Measurements from ENCODE around the gene VWC2. TPM values are rescaled to one million over a fixed set of nuclear protein-coding genes. Genes with fewer than 3 reads are reported as not detected.

VWC2 gene
- polyA plus RNA-seq, 1 of the 3 experiments (the other 2 are of a cell fraction): not detected

DNA sequence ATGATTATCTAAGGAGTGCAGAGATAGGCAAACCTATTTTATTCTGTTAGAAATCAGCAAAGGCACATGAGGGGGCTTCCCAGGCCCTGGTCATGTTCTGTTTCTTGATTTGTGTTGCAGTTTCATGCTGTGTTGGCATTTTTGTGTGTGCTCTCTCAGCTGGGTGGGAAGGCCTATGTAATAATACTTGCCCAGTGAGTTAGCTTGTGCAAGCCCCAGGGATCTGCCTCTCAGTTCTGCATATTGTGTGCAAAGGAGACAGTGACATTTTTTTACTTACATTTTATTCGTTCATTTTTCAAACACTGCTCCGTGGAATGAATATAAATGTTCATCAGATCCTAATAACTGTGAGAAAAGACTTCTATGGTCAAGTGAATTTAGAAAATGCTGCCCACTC is 119.0 kb downstream of the VWC2 start (continued):
- no peak for TF ChIP-seq YY1 (IDR thresholded peaks at IDR 0.05; ENCODE audit: low read depth)
- TF ChIP-seq, protein P1, sequence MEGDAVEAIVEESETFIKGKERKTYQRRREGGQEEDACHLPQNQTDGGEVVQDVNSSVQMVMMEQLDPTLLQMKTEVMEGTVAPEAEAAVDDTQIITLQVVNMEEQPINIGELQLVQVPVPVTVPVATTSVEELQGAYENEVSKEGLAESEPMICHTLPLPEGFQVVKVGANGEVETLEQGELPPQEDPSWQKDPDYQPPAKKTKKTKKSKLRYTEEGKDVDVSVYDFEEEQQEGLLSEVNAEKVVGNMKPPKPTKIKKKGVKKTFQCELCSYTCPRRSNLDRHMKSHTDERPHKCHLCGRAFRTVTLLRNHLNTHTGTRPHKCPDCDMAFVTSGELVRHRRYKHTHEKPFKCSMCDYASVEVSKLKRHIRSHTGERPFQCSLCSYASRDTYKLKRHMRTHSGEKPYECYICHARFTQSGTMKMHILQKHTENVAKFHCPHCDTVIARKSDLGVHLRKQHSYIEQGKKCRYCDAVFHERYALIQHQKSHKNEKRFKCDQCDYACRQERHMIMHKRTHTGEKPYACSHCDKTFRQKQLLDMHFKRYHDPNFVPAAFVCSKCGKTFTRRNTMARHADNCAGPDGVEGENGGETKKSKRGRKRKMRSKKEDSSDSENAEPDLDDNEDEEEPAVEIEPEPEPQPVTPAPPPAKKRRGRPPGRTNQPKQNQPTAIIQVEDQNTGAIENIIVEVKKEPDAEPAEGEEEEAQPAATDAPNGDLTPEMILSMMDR (IDR thresholded peaks at IDR 0.05): no peak
- TF ChIP-seq RAD21 (IDR thresholded peaks at IDR 0.05; ENCODE audit: low read length): no peak

DNA sequence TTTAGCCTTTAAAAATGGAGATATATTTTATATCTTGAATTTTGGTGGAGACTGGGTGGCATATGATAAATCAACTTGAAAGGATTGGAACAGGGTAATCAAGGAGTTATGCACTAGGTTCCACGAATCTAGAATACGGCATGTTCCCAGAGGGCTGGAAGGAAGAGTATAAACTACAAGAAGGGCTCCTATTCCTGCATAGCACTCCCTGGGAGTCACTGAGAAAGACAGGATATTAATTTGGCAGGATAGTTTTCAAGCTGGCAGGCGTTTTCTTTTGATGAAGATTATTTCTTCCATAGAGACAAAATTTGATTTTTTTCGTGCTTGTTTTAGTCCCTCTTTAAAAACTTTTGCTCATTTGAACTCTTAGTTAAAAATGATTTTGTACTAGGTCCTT is 119.7 kb downstream of the VWC2 start:
- no peaks in the 10 kb centered on the region for H3F3A ChIP-seq (replicated peaks; ENCODE audit: insufficient read depth)
- CTCF ChIA-PET: no interaction called here
- no peaks in the 10 kb centered on the region for H4K20me1 ChIP-seq (ENCODE audit: insufficient read depth)
- no peak overlapping the region for H3K27ac ChIP-seq (ENCODE audit: low read depth in 2 of 2, low read length in 1 of 2)
- no peak overlapping the region for H3K4me2 ChIP-seq
- DNase-seq: no peak
- no peaks in the 10 kb centered on the region for H3K79me2 ChIP-seq (ENCODE audit: insufficient read depth)
- H3K9me2 ChIP-seq: peaks cover 6% of the 10 kb centered on the region; the same call in 1 of the 2 replicates
- 11% methylated on average over 4 of the region's 4 CpGs for WGBS (ENCODE audit: low lambda C conversion rate)
- H3K36me3 ChIP-seq (replicated peaks in 1 of 2; ENCODE audit: control insufficient read depth in 1 of 2, insufficient read depth in 2 of 2, low read length in 1 of 2): no peaks in the 10 kb centered on the region
- no peak overlapping the region for H2AFZ ChIP-seq (ENCODE audit: low read depth)
- no peak for TF ChIP-seq TEAD4 (IDR thresholded peaks at IDR 0.05; ENCODE audit: borderline replicate concordance, insufficient read depth)
- TF ChIP-seq CHD2 (IDR thresholded peaks at IDR 0.05; ENCODE audit: low read length, partially characterized antibody): no peak
- TF ChIP-seq RCOR1 (IDR thresholded peaks at IDR 0.05; ENCODE audit: low read length): no peak
- no peak for TF ChIP-seq SMC3 (IDR thresholded peaks at IDR 0.05; ENCODE audit: low read depth, low read length)
- TF ChIP-seq JUND (IDR thresholded peaks at IDR 0.05): no peak
- no peak for TF ChIP-seq FOXM1 (IDR thresholded peaks at IDR 0.05; ENCODE audit: low read depth)
- TF ChIP-seq, protein P2, sequence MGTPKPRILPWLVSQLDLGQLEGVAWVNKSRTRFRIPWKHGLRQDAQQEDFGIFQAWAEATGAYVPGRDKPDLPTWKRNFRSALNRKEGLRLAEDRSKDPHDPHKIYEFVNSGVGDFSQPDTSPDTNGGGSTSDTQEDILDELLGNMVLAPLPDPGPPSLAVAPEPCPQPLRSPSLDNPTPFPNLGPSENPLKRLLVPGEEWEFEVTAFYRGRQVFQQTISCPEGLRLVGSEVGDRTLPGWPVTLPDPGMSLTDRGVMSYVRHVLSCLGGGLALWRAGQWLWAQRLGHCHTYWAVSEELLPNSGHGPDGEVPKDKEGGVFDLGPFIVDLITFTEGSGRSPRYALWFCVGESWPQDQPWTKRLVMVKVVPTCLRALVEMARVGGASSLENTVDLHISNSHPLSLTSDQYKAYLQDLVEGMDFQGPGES (IDR thresholded peaks at IDR 0.05; ENCODE audit: low read depth, low read length): no peak
- TF ChIP-seq NRF1 (IDR thresholded peaks at IDR 0.05; ENCODE audit: low read depth, low read length): no peak
- TF ChIP-seq SIN3A (IDR thresholded peaks at IDR 0.05; ENCODE audit: borderline replicate concordance, low read depth, low read length): no peak
- no peak for TF ChIP-seq MEF2A (IDR thresholded peaks at IDR 0.05; ENCODE audit: borderline replicate concordance, low read depth)
- no peaks in the 10 kb centered on the region for H3K9me3 ChIP-seq
- no peak overlapping the region for H3K4me3 ChIP-seq (ENCODE audit: low read depth in 2 of 2, low read length in 1 of 2)
- no peaks in the 10 kb centered on the region for H3K4me1 ChIP-seq (ENCODE audit: control insufficient read depth in 1 of 2, insufficient read depth in 2 of 2, low read depth in 1 of 2, low read length in 1 of 2)
- H3K9ac ChIP-seq: no peak overlapping the region
- POLR2A ChIA-PET: no interaction called here
- H3K27me3 ChIP-seq (ENCODE audit: insufficient read depth): 0 out of 2 replicates have a peak, but pooled peaks cover 8% of the 10 kb centered on the region

DNA sequence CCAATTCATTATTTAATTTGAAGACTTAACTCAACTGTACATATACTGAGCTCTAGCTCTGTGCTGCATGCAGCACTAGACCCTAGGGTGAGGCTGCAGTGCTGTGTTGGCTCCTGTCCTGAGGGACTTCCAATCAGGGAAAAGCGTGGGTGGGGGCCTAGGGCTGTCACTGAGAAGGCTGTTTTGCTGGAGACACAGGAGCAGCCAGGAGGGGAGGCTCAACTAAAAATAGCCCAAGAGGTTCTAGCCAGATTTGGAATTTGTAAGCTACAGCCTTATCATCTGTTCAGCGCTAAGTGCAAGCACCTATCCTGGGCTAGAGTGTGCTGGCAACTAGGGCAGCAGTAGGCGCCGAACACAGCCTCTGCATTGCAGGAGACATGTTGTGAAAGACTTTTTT is 121.1 kb downstream of the VWC2 start:
- Histone ChIP-seq H3K9me2 (peaks cover 6% of the 10 kb centered on the region; the same call in 1 of the 2 replicates), H3K4me2 (no peak overlapping the region), H3K9ac (no peak overlapping the region), H4K20me1 (ENCODE audit: insufficient read depth) (no peaks in the 10 kb centered on the region), H3K4me1 (ENCODE audit: control insufficient read depth in 1 of 2, insufficient read depth in 2 of 2, low read depth in 1 of 2, low read length in 1 of 2) (no peaks in the 10 kb centered on the region), H3F3A (replicated peaks; ENCODE audit: insufficient read depth) (no peaks in the 10 kb centered on the region), H3K79me2 (ENCODE audit: insufficient read depth) (no peaks in the 10 kb centered on the region), H3K27me3 (ENCODE audit: insufficient read depth) (0 out of 2 replicates have a peak, but pooled peaks cover 8% of the 10 kb centered on the region), H3K27ac (ENCODE audit: low read depth in 2 of 2, low read length in 1 of 2) (no peak overlapping the region), H2AFZ (ENCODE audit: low read depth) (no peak overlapping the region), H3K9me3 (no peaks in the 10 kb centered on the region), H3K36me3 (replicated peaks in 1 of 2; ENCODE audit: control insufficient read depth in 1 of 2, insufficient read depth in 2 of 2, low read length in 1 of 2) (no peaks in the 10 kb centered on the region), H3K4me3 (ENCODE audit: low read depth in 2 of 2, low read length in 1 of 2) (no peak overlapping the region)
- TF ChIP-seq ELF1 (IDR thresholded peaks at IDR 0.05) (no peak), EP300 (IDR thresholded peaks at IDR 0.05; ENCODE audit: borderline replicate concordance in 1 of 2, low read depth in 1 of 2, low read length in 1 of 2) (no peak), RAD21 (IDR thresholded peaks at IDR 0.05; ENCODE audit: low read length) (no peak)
- CTCF ChIA-PET: no interaction called here
- no peak for DNase-seq
- WGBS (ENCODE audit: low lambda C conversion rate): 4% methylated on average over 4 of the region's 4 CpGs
- POLR2A ChIA-PET: no interaction called here
